NOMO-1 treated with dmso at 0.1 percent for 144 hours (cell line): ENCODE results near the gene ARFGEF3.

Experiments used
- DNase-seq: peaks from one replicate; lab custom pipeline; 2025; ENCODE audit not compliant: unreplicated experiment; lab: John Stamatoyannopoulos, UW

Gene ARFGEF3

DNA sequence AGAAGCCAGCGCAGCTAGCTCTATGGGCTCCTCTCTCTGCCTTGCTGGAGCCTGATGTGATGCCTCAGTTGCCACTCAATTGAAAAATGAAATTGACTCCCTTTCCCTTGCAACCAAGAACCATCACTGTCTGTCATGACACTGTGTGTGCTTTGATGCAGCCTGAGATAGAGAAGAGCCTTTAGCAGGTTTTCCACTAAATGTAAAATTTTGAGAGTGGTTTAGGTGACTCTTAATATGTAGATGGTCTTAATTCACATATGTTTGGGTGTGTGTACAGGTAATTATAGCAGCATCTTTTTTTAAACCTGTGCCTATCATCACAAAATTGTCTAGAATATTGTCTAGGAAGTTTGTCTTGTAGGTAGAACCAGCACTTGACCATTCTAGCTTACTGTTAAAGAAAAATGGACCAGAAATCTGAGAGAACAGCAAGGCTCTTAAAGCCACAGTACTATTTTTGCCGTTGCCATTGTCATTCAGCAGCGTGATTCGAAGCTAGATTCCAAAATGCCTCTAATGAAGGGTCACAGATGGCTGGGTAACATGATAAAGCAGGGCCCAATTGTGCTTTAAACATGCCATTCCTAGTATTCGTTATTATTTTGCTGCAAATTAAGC lies 1.3 kb downstream of the ARFGEF3 start:
- DNase-seq = no peak

DNA sequence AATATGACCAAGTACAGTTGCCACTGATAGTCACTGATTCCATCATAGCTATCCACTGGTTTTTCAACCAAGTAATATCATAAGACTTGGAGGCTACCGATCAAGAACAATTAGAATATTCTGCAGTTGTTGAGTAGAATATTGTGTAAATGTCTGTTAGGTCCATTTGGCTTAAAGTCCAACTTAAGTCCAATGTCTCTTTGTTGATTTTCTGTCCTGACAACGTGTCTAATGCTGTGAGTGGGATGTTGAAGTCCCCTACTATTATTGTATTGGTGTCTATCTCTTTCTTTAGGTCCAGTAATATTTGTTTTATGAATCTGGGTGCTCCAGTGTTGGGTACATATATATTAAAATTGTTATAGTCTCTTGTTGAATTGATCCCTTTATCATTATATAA lies 13.9 kb downstream of the ARFGEF3 start:
- DNase-seq = no peak

DNA sequence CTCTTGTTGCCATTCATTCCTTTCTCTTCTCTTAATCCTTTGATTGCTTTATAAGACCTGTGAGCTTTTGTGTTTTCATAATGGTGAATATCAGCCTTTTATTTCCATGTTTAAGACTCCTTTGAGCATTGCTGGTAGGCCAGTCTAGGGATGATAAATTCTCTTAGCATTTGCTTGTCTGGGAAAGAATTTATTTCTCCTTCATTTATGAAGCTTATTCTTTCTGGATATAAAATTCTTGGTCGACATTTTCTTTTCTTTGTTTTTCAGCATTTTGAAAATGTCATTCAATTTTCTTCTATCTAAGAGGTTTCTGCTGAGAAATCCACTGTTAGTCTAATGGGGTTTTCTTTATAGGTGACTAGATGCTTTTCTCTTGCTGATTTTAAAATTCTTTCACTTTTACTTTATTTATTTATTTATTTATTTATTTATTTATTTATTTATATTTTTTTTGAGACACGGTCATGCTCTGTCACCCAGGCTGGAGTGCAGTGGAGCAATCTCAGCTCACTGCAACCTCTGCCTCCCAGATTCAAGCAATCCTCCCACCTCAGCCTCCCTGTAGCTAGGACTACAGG lies 15.0 kb downstream of the ARFGEF3 start:
- DNase-seq = no peak

DNA sequence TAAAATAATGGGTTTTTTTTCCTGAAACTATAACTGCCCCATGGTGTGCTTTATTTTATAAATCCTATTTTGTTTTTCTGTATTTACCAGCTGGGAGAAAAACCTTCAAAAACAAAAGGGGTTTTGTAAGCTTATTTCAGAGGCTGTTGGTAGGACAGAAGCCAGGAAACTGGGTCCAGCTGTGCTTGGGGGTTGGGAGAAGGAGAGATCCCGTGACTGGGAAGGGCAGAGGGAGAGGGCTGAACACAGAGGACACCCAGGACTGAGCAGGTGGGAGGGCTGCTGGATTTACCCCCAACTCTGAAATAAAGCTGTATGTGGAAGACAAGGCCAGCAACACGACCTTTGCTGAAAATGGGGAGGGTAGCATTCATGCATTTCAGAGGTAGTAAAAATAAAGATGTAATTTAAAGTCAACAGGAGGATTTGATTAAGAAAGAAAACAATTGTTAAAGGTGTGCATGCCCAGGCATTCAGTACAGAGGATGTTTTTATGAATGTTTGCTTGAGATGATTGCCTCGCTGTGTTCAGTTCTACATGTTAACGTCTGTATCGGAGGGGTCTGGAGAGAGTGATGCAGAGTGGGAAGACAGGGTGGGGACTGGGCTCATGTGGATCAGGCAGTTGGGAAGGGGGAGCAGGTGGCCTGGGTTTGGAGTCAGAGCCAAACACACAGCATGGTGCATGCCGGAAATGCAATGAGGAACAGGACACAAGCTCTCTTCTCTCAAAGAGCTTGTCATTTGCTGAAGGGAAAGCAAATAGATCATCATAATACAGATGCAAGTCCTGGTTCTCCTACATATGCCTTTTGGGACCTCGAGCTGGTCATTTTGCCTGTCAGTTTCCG lies 21.4 kb downstream of the ARFGEF3 start:
- no peak for DNase-seq

DNA sequence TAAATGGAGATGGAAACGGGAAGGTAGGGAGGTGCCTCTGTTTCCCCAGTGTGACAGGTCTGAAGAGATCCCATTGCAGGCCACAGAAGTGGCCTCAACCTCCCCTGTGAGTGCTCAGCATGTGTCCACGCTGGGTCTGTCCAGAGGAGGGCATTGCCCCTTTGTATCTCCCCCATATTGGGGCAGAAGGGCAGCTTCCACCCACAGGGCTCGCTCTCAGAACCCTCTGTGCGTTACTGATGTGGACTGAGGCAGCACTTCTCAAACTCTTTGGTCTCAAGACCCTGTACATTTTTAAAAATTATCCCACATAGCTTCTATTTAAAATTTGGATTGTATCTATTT lies 22.0 kb downstream of the ARFGEF3 start:
- no peak for DNase-seq

DNA sequence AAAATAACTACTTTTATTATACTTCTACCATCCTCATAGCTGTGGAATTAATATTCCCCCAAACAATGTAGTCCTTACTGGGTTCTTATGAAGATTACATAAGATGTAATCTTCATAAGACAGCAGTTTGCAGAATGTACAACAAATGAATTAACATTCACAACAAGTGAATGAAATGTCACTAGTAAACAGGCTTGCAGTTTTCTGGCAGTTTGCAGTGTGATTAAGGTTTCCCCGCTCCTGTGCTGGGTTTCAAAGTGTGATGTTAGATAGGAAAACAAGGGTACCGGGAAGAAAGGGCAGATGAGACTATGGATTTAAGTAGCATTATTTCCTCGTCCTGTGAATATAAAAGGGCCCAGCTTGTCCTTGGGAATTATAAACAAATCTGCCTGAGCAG lies 22.5 kb downstream of the ARFGEF3 start:
- no peak for DNase-seq

DNA sequence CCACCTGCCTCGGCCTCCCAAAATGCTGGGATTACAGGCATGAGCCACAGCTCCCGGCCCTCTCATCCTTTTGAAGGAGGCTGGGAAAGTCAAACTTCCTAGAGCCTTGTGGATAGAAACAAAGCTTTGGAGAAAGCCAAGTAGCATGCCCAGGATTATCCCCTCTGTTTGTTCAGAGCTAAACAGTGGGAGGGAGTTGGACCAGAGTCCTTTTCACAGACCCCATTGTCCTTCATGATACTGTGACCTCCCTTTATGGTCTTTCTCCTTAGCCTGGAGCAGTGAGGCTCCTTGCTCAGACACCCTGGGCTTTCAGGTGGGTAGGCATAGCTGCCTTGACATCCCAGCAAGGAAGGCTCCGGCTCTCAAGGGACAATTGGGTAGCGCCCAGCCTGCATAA lies 25.4 kb downstream of the ARFGEF3 start:
- no peak for DNase-seq

DNA sequence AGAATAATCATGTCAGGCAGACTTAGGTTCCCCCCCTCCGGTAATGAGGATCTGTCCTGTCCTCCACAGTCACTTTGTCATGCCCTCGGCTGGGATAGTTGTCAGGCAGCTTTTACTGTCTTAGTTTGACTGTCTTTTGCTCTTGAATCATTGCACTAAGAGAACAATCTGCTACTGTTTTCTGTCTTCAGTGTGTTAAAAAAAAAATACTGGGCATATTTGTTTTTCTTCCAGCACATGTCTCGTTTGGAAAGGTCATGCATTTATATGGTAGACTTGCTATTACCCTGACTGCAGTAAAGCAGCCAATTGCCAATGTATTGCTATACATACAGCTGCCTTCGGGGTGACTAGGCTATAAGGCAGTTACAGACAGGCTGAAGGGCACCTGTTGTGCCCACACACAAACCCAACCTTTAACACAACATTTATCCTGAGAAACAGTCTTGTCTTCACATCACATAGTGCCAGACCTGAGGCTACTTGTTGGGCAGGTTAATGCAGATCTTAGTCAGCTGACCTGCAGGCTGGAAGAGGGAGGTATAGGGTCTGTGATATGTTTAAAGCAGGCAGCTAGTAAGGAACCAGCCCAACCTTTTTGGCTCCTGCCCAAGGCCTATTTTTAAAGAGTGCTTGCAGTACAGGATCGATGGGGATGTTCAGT lies 26.7 kb downstream of the ARFGEF3 start:
- no peak for DNase-seq

DNA sequence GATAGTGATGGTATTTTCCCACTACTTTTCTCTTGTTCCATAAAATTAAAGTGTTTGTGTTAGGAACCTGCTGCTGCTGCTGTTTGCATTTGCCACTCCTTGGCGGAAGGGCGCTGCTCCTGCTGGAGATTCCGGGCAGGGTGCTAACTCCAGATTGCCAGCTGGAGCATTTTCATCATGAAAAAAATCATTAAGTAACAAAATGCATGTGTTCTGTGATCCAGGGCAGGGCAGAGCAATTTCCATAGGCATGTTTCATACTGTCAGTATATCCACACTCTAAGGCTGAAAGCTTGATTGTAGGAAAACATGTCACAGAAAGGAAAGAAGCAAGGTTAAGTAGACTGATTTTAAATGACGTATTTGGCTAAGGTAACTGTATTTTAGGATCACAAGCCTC lies 32.5 kb downstream of the ARFGEF3 start:
- no peak for DNase-seq

DNA sequence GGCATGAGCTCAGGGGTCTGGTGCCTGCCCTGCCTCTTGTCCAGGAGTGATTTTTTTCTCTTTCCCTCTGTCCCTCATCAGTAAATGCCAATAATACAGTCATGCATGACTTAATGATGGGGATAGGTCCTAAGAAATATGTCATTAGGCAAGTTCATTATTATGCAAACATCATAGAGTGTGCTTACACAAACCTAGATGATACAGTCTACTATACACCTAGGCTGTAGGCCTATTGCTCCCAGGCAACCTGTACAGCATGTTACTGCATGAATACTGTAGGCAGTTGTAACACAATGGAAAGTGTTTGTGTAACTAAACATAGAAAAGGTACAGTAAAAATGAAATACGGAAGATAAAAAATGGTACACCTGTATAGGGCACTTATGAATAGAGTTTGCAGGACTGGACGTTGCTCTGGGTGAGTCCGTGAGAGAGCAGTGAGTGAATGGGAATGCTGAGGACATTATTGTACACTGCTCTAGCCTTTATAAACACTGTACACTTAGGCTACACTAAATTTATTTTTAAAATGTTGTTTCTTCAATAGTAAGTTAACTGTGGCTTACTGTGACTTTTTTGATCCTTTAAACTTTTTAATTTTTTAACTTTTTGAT lies 34.5 kb downstream of the ARFGEF3 start:
- no peak for DNase-seq

DNA sequence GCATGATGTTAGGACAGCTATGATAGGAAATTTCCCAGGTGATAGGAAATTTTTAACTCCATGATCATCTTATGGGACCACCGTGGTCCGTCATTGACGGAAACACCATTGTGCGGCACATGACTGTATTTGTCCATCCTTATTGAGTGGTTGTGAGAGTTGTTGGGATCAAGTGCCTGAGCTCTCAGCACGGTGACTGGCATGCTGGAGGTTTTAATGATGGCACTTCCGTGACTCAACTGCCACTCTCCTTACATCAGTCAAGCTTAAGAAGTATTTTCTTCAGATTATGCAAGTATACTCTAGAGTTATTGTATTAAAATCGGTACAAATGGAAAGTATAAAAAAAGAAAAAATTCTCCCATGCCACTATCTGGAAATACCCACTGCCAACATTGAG lies 35.8 kb downstream of the ARFGEF3 start:
- DNase-seq = no peak

DNA sequence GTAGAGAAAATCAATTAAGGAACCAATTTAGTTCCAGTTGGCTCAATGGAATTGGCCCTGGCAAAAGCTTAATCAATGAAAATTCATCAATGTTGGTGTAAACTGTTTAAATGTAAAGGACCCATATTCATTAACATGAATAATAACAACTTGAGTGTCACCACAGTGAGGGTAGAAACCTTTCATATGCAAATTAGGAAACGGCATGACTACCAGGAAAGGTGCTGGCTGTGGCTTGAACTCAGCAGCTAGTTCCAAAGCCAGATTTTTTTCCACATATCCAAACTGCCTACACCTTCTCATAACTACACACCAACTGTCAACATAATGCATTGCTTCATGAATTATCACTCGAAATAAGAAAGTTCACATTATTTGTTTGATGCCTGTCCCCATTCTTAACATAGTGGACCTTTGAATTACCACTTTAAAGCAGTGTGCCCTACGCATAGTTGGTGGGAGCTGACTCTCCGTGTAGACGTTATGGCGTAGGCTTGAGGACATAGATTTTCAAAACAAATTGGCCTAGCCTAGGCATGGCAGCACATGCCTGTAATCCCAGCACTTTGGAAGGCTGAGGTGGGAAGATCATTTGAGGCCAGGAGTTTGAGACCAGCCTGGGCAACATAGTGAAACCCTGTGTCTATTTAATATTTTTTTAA lies 36.8 kb downstream of the ARFGEF3 start:
- no peak for DNase-seq

DNA sequence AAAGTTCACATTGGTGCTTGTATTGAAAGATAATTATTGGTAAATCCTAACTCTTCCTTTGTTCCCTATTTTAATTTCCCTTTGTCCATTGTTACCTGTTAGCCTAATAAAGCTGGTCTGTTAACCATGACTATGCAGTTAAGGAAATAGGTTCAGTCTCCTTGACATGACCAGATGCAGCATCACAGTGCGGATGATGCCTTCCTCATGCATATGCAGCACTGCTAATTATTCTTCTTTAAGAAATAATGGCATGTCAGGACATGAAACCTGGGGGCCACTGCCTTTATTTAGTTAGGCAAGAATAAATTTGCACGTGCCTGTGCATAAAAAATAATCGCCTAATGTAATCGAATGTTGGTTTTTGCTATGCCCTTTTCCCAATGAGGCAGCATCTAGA lies 40.1 kb downstream of the ARFGEF3 start:
- no peak for DNase-seq

DNA sequence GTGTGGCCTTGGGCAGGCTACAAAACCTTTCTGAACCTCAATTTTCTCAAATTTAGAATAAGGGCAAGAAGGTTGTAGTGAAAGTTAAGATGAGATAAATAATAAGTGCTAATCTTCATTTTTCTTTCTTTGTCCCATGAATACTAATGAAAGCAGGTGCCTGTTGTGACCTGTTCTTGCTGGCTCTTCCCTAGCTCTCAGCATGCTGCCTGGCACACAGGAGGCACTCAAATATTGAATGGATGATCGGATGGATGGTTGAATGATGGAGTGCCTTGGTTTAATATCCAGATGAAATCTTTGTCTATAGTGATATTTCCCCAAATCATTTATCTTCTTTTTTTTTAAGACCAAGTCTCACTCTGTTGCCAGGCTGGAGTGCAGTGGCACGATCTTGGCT lies 41.6 kb downstream of the ARFGEF3 start:
- no peak for DNase-seq

DNA sequence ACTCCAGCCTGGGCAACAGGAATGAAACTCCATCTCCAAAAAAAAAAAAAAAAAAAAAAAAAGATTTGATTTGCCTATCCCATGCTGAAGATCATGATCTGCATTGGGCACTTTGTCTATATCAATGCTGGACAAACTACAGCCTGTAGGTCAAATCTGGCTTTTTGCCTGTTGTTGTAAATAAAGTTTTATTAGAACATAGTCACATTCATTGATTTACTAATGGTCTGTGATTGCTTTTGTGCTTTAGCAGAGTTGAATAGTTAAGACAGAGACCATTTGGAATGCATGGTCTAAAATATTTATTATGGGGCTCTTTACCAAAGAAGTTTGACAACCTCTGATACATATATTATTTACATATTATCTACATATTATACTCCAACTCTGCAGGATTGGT lies 42.6 kb downstream of the ARFGEF3 start:
- no peak for DNase-seq

DNA sequence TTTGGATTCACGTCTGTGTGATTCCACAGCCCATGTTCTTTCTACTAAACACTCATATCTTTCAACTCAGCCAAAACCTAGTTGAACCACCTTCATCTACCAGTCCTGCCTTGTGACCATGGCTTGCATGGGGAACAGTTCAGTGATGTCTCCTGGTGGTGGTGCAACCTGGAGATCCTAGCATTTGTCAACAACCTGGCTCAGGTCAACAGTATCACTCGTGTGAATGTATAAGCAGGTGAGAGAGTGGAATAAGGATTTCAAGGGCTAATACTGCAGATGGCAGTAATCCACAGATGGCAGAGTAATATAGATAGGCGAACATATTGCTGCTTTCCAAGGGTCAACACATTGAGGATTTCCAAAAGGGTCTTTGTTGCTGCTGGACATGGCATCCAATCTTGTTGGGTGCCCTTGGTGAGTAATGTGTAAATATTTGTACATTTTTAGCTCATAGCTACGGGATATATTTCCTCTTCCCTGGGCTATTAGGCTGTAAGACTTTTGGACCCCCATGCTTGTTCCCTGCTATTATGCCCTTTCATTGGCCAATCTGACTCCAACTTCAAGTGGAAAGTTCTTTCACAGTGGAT lies 43.1 kb downstream of the ARFGEF3 start:
- no peak for DNase-seq

DNA sequence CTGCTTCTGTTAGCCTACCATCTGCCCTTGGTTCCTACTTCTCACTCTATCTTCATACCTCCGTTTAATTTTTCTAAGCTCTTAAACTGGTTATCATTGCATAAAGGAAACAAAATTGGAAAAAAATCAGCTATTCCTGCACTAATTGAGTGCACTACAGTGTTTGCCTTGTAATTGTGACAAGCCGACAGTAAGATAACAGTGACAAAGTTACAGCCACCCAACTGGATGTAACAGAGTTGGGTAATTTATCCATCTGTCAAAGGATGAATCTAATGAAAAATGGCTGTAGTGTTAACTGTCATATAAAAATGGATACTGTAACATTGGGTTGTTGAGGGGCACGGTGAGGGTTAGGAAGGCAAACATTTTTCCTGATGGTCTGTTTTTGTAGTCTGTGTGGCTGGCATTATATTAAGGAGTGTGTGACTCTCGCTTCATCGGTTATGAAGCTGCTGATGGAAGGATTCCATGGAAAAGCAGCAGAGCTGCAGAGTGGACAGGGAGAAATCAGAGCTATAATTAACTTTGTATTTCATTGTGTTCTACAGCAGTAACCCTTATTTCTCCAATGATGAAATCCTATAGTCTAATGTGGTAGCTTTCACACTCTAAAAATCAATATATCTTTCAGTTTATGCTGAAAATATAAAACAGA lies 43.8 kb downstream of the ARFGEF3 start:
- no peak for DNase-seq

DNA sequence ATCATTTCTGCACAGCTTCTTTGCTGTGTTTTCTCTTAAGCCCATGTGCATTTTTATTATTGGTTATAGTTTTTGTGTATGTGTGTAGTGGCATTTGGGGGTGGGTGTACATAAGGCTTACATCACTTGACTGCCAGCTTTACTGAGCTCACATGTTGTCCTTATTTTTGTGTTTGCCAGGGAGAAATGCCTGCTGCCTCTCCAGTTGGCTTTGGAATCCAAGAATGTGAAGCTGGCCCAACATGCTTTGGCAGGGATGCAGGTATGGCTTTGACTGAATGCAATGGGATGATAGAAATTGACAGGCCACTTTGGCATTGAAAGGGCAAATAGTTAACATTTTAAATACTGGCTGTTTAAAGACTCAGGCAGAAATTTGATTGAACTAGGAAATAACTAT lies 45.1 kb downstream of the ARFGEF3 start:
- DNase-seq = no peak

DNA sequence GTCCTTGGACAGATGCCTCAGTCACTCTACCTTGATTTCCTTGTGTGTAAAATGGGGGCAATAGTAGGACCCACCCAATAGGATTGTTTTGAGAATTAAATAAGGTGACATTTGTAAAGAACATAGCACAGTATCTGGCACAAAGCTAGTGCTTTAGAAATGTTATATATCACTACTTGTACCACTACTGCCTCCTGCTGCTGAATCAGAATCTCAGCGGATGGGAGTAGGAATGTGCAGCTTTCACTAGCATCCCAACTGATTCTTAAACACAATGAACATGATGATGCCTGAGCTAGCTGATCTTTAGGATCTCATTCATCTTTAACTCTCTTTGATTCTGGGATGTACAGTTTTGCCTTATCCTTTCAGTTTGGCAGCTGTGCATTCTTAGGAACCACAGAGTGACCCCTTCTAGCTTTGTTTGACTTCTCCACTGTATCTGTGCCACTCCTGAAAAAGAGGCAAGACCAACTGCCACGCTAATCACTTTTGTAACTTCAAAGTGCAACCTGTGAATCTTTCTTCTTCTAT lies 49.4 kb downstream of the ARFGEF3 start:
- DNase-seq = no peak

DNA sequence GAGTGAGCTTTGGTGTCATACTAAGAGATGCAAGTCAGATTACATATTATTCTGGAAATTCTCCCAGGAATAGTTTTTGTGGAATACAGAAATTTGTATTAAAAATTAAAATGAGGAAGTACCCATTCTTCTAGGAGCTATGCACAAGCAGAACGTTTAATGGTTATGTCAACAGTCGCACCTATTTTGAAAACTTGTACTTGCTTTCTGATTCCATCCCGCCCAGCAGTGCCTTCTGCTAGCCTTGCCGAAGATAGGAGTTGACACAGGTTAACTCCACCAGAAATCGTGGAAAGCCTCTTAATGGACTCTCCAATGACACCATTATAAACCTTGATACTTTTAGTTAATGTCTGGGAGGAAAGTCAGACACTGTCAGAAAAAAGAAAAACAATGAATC lies 49.9 kb downstream of the ARFGEF3 start:
- DNase-seq = no peak
